ENCODE results near the gene ATG7. TPM values are rescaled to one million over a fixed set of nuclear protein-coding genes. Genes with fewer than 3 reads are reported as not detected.

The ATG7 gene
- total RNA-seq, 6 experiments from 2014 or later = 44.5 to 53.0 (median 49.3) TPM

DNA sequence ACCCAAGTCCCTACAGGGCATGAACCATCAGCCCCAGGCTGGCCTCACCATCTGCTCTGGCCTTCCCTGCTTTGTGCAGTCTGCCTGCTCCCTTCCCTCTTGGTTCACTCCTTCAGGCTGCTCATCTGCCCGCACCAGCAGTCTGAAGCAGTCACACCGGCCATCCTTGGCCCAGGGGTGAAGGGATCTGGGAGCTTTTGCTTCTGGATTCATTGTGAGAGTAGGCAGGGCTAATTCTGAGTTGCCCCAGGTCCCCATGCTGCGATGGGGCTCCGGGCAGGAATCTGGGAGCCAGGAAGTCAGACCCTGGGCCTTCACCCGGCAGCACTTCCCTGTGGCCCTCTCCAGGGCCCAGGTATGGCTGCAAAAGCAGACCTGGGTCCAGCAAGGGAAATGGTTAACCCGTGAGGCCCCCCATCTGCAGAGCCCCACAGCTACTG is 271.8 kb downstream of the ATG7 start:
- DNase-seq = no peak
- Mint-ChIP-seq H3K4me3 (no peak overlapping the region), H3K9me3 (no peaks in the 10 kb centered on the region; the same call in 1 of the 2 replicates), H3K27ac (no peak overlapping the region), H3K36me3 (ENCODE audit: low read depth) (peaks cover 19% of the 10 kb centered on the region), H3K27me3 (ENCODE audit: insufficient read depth) (peaks cover 3% of the 10 kb centered on the region; the same call in 1 of the 2 replicates), H3K4me1 (ENCODE audit: low read depth) (peaks cover 13% of the 10 kb centered on the region)
- TF ChIP-seq, protein P1, sequence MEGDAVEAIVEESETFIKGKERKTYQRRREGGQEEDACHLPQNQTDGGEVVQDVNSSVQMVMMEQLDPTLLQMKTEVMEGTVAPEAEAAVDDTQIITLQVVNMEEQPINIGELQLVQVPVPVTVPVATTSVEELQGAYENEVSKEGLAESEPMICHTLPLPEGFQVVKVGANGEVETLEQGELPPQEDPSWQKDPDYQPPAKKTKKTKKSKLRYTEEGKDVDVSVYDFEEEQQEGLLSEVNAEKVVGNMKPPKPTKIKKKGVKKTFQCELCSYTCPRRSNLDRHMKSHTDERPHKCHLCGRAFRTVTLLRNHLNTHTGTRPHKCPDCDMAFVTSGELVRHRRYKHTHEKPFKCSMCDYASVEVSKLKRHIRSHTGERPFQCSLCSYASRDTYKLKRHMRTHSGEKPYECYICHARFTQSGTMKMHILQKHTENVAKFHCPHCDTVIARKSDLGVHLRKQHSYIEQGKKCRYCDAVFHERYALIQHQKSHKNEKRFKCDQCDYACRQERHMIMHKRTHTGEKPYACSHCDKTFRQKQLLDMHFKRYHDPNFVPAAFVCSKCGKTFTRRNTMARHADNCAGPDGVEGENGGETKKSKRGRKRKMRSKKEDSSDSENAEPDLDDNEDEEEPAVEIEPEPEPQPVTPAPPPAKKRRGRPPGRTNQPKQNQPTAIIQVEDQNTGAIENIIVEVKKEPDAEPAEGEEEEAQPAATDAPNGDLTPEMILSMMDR (IDR thresholded peaks at IDR 0.05) = no peak

DNA sequence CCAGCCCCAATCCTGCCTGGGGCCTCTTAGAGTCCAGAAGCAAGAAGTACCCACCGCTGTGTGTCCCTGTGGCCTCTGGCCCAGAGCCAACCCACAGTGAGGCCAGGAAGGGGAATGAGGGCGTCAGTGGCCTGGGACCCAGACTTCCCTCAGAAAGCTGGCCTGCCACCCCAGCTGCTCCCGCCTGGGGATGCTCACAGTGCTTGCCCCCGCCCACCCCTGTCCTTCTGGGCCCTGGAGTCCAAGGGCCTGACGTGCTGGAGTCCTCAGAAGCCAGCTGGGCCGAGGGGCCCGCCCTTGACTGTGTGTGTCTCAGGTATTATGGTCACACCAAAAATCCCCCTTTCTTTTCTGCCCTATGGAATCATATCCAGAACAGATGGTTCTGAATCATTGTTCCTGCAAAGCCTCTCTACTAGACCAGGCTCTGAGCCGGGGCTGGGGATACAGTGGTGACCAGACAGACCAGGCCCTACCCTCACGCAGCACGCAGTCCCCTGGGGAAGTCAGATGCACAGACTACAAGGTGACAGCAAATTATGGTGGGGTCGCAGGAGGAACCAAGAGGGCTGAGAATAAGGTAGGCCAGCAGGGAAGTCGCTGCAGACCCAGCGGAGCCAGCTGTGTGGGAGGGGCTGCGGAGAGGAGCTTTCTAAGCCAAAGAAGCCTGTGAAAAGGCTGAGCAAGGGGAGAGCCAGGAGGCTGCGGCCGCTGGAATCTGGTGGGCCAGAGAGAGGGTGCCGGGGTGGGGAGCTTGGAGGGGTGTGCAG is 272.4 kb downstream of the ATG7 start:
- no peak for DNase-seq
- TF ChIP-seq, protein P1 (IDR thresholded peaks at IDR 0.05) = no peak
- H3K9me3 Mint-ChIP-seq = no peaks in the 10 kb centered on the region; the same call in 1 of the 2 replicates
- no peak overlapping the region for H3K27ac Mint-ChIP-seq
- peaks cover 3% of the 10 kb centered on the region; the same call in 1 of the 2 replicates for H3K27me3 Mint-ChIP-seq (ENCODE audit: insufficient read depth)
- H3K4me1 Mint-ChIP-seq (ENCODE audit: low read depth) = peaks cover 16% of the 10 kb centered on the region
- peaks cover 21% of the 10 kb centered on the region for H3K36me3 Mint-ChIP-seq (ENCODE audit: low read depth)
- no peak overlapping the region for H3K4me3 Mint-ChIP-seq

GRCh38 chr3:11545186-11545851 is 273.1 kb downstream of the ATG7 start:
- no peak overlapping the region for H3K27ac Mint-ChIP-seq
- TF ChIP-seq, protein P1 (IDR thresholded peaks at IDR 0.05) = no peak
- H3K27me3 Mint-ChIP-seq (ENCODE audit: insufficient read depth) = peaks cover 3% of the 10 kb centered on the region; the same call in 1 of the 2 replicates
- DNase-seq = no peak
- H3K4me3 Mint-ChIP-seq = no peak overlapping the region
- H3K36me3 Mint-ChIP-seq (ENCODE audit: low read depth) = peaks cover 24% of the 10 kb centered on the region
- H3K9me3 Mint-ChIP-seq = no peaks in the 10 kb centered on the region; the same call in 1 of the 2 replicates
- H3K4me1 Mint-ChIP-seq (ENCODE audit: low read depth) = peaks cover 23% of the 10 kb centered on the region

DNA sequence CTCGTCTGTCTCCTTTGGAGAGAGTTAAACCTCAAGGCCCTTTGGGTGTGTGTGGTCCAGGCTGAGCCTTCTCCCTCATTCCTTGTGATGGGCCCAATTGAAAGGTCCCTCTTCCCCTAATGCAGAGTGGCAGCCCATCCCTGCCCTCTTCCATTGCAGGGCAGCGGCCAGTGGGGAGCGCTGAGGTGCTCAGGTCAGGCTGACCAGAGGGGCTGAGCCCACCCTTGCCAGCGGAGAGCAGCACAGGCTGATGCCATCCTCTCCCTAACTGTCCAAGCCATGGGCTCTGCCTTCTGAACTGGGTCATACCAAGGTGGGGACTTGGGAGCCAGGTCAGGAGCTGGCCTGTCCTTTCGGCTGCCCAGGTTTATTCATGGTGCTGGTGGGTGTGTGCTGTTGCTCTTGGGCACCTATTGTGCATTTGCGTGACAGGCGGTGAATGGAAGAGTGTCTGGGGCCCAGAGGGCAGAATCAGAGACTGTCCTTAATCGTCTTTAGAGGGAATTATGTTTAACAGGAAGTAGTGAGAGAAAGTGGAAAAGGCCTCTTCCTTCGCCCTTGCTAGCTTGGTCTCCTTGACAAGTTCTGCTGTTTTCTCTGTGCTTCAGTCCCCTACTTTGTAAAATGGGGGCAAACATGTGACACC is 274.6 kb downstream of the ATG7 start:
- H3K4me1 Mint-ChIP-seq (ENCODE audit: low read depth) = peaks cover 34% of the 10 kb centered on the region
- TF ChIP-seq, protein P1 (IDR thresholded peaks at IDR 0.05) = no peak
- H3K4me3 Mint-ChIP-seq = no peak overlapping the region
- no peaks in the 10 kb centered on the region; the same call in 1 of the 2 replicates for H3K9me3 Mint-ChIP-seq
- peaks cover 3% of the 10 kb centered on the region; the same call in 1 of the 2 replicates for H3K27me3 Mint-ChIP-seq (ENCODE audit: insufficient read depth)
- peaks cover 34% of the 10 kb centered on the region for H3K36me3 Mint-ChIP-seq (ENCODE audit: low read depth)
- H3K27ac Mint-ChIP-seq = no peak overlapping the region; the same call in 1 of the 2 replicates
- DNase-seq = no peak

DNA sequence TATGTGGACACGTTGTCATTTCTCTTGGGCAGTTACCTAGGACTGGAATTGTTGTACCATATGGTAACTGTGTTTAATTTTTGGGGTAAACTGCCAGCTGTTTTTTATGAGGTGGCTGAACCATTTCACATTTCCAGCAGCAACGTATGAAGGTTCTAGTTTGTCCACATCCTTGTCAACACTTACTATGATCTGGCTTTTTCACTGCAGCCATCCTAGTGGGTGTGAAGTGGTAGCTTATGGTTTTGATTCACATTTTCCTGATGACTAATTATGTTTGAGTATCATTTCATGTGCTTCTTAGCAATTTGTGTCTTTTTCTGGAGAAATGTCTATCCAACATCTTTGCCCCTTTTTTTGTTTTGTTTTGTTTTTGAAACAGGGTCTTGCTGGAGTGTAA is 275.3 kb downstream of the ATG7 start:
- Mint-ChIP-seq H3K9me3 (no peaks in the 10 kb centered on the region; the same call in 1 of the 2 replicates), H3K36me3 (ENCODE audit: low read depth) (peaks cover 40% of the 10 kb centered on the region), H3K4me3 (no peak overlapping the region), H3K27me3 (ENCODE audit: insufficient read depth) (peaks cover 5% of the 10 kb centered on the region; the same call in 1 of the 2 replicates), H3K4me1 (ENCODE audit: low read depth) (peaks cover 41% of the 10 kb centered on the region), H3K27ac (no peak overlapping the region)
- no peak for DNase-seq
- TF ChIP-seq, protein P1 (IDR thresholded peaks at IDR 0.05) = no peak
